ENCODE results near the gene TAS1R2. TPM values are rescaled to one million over a fixed set of nuclear protein-coding genes. Genes with fewer than 3 reads are reported as not detected.

TAS1R2 gene
- total and polyA plus RNA-seq, 10 donors = not detected

- no peaks in the 10 kb centered on the region for H3K27me3 ChIP-seq (replicated peaks in 1 of 7)
- no peak for DNase-seq
- H3K4me3 ChIP-seq = no peak overlapping the region
- peaks cover 0 to 92% (median 11%) of the 10 kb centered on the region in 6 donors for H3K36me3 ChIP-seq
- intact Hi-C loops (cut with DNase I; ENCODE audit: low total_unique reads) = no loop called here
- no peak overlapping the region for H3K27ac ChIP-seq
- 69 to 80% (median 75%) methylated on average over 4 of the region's 4 CpGs for WGBS, 5 donors
- H3K9me3 ChIP-seq = no peaks in the 10 kb centered on the region
- no peaks in the 10 kb centered on the region for H3K4me1 ChIP-seq
- no peak for TF ChIP-seq POLR2A (IDR thresholded peaks at IDR 0.05)
- peak in 4 of 11 experiments; percentile 8 to 53 (median 10) for TF ChIP-seq CTCF (IDR thresholded peaks at IDR 0.05 in 8 of 11, conservative IDR thresholded peaks at IDR 0.05 in 3 of 11)
Observed at GRCh38 chr1:18884419-18884717, 24.9 kb upstream of the TAS1R2 start.

- Histone ChIP-seq H3K9me3 (no peaks in the 10 kb centered on the region), H3K27me3 (replicated peaks in 1 of 7) (no peaks in the 10 kb centered on the region), H3K27ac (no peak overlapping the region), H3K4me1 (no peaks in the 10 kb centered on the region), H3K4me3 (no peak overlapping the region), H3K36me3 (peaks cover 0 to 92% (median 11%) of the 10 kb centered on the region in 6 donors)
- DNase-seq = peak; percentile 88
- intact Hi-C loops (cut with DNase I; ENCODE audit: low total_unique reads) = no loop called here
- peak in 1 of 3 donors; percentile 13 for TF ChIP-seq POLR2AphosphoS5 (IDR thresholded peaks at IDR 0.05)
- no peak for TF ChIP-seq POLR2A (IDR thresholded peaks at IDR 0.05)
- TF ChIP-seq CTCF (IDR thresholded peaks at IDR 0.05 in 8 of 11, conservative IDR thresholded peaks at IDR 0.05 in 3 of 11) = peak; percentile 81 to 94 (median 89)
- WGBS, 5 donors = 55 to 60% (median 57%) methylated on average over 14 of the region's 14 CpGs
Observed at GRCh38 chr1:18883636-18884418, 24.4 kb upstream of the TAS1R2 start.

- intact Hi-C loops (cut with DNase I; ENCODE audit: low total_unique reads) = no loop called here
- 90 to 98% (median 95%) methylated on average over 7 to 23 of the region's 23 CpGs for WGBS, 5 donors
- no peaks in the 10 kb centered on the region for H3K4me1 ChIP-seq
- no peak overlapping the region for H3K27ac ChIP-seq
- no peaks in the 10 kb centered on the region for H3K9me3 ChIP-seq
- H3K4me3 ChIP-seq = no peak overlapping the region
- TF ChIP-seq POLR2AphosphoS5 (IDR thresholded peaks at IDR 0.05) = peak in 1 of 3 donors; percentile 14
- no peak for TF ChIP-seq POLR2A (IDR thresholded peaks at IDR 0.05)
- no peak for TF ChIP-seq CTCF (IDR thresholded peaks at IDR 0.05 in 8 of 11, conservative IDR thresholded peaks at IDR 0.05 in 3 of 11)
- H3K27me3 ChIP-seq (replicated peaks in 1 of 7) = no peaks in the 10 kb centered on the region
- peaks cover 0 to 91% (median 11%) of the 10 kb centered on the region in 6 donors for H3K36me3 ChIP-seq
- no peak for DNase-seq
Observed at GRCh38 chr1:18883079-18883478, 23.6 kb upstream of the TAS1R2 start.

- TF ChIP-seq CTCF (IDR thresholded peaks at IDR 0.05 in 8 of 11, conservative IDR thresholded peaks at IDR 0.05 in 3 of 11) (no peak), POLR2A (IDR thresholded peaks at IDR 0.05) (no peak), POLR2AphosphoS5 (IDR thresholded peaks at IDR 0.05) (no peak)
- Histone ChIP-seq H3K4me1 (no peaks in the 10 kb centered on the region), H3K36me3 (peaks cover 0 to 91% (median 11%) of the 10 kb centered on the region in 6 donors), H3K9me3 (no peaks in the 10 kb centered on the region), H3K4me3 (no peak overlapping the region), H3K27me3 (replicated peaks in 1 of 7) (no peaks in the 10 kb centered on the region), H3K27ac (no peak overlapping the region)
- intact Hi-C loops (cut with DNase I; ENCODE audit: low total_unique reads) = no loop called here
- no peak for DNase-seq
- WGBS, 5 donors = 67 to 85% (median 77%) methylated on average over 6 to 8 of the region's 8 CpGs
Observed at GRCh38 chr1:18882486-18882885, 23.0 kb upstream of the TAS1R2 start.
